ENCODE measurements around the gene MS4A6A. TPM values are rescaled to one million over a fixed set of nuclear protein-coding genes. Genes with fewer than 3 reads are reported as not detected.

The MS4A6A gene
- 100 to 1,000 TPM in 1 of 3 donors, 10 to 100 TPM in 2; 35.1 to 341 (median 68.9) TPM for total RNA-seq

GRCh38 chr11:60182541-60183330, at the start of gene MS4A6A:
MS4A6A (minus strand) TSS chr11:60183083; CDS start chr11:60181727, 1,356 bp downstream.
- peaks cover 0 to 5% of the 10 kb centered on the region in 2 donors for H3K27me3 ChIP-seq
- H3K27ac ChIP-seq, result peak within 1 kb of the TSS in 1 of 2 donors; percentile 19
- no peaks in the 10 kb centered on the region for H3K4me1 ChIP-seq
- TF ChIP-seq POLR2AphosphoS5 (IDR thresholded peaks at IDR 0.05) (no peak), POLR2A (IDR thresholded peaks at IDR 0.05) (no peak), CTCF (IDR thresholded peaks at IDR 0.05) (no peak)
- H3K9me3 ChIP-seq, result no peaks in the 10 kb centered on the region
- H3K36me3 ChIP-seq, result no peaks in the 10 kb centered on the region
- DNase-seq (ENCODE audit: low spot score in 2 of 2), result no peak
- H3K4me3 ChIP-seq, result peak within 1 kb of the TSS in 1 of 3 donors; percentile 27
- intact Hi-C loops (cut with DNase I; ENCODE audit: low total_unique reads), result no loop called here

GRCh38 chr11:60230681-60231080, 47.8 kb upstream of the MS4A6A start:
- no peaks in the 10 kb centered on the region for H3K9me3 ChIP-seq
- intact Hi-C loops (cut with DNase I; ENCODE audit: low total_unique reads), result no loop called here
- H3K36me3 ChIP-seq, result no peaks in the 10 kb centered on the region
- DNase-seq (ENCODE audit: low spot score in 2 of 2), result no peak
- H3K4me1 ChIP-seq, result no peaks in the 10 kb centered on the region
- no peaks in the 10 kb centered on the region for H3K27me3 ChIP-seq
- TF ChIP-seq POLR2AphosphoS5 (IDR thresholded peaks at IDR 0.05), result no peak
- TF ChIP-seq POLR2A (IDR thresholded peaks at IDR 0.05), result no peak
- no peak for TF ChIP-seq CTCF (IDR thresholded peaks at IDR 0.05)
- no peak overlapping the region for H3K27ac ChIP-seq
- no peak overlapping the region for H3K4me3 ChIP-seq

DNA sequence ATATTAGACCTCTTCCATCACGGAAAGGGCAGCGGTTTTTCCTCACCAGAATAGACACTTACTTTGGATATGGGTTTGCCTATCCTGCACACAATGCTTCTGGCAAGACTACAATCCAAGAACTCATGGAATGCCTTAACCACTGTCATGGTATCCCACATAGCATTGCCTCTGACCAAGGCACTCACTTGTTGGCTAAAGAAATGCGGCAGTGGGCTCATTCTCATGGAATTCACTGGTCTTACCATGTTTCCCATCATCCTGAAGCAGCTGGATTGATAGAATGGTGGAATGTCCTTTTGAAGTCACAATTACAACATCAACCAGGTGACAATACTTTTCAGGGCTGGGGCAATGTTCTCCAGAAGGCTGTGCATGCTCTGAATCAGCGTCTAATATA, 39.3 kb upstream of the MS4A6A start:
- no peak overlapping the region for H3K27ac ChIP-seq
- DNase-seq (ENCODE audit: low spot score in 2 of 2), result no peak
- no peaks in the 10 kb centered on the region for H3K4me1 ChIP-seq
- no peaks in the 10 kb centered on the region for H3K27me3 ChIP-seq
- H3K36me3 ChIP-seq, result no peaks in the 10 kb centered on the region
- TF ChIP-seq POLR2AphosphoS5 (IDR thresholded peaks at IDR 0.05) (no peak), POLR2A (IDR thresholded peaks at IDR 0.05) (no peak), CTCF (IDR thresholded peaks at IDR 0.05) (no peak)
- H3K9me3 ChIP-seq, result no peaks in the 10 kb centered on the region
- intact Hi-C loops (cut with DNase I; ENCODE audit: low total_unique reads), result no loop called here
- no peak overlapping the region for H3K4me3 ChIP-seq

DNA sequence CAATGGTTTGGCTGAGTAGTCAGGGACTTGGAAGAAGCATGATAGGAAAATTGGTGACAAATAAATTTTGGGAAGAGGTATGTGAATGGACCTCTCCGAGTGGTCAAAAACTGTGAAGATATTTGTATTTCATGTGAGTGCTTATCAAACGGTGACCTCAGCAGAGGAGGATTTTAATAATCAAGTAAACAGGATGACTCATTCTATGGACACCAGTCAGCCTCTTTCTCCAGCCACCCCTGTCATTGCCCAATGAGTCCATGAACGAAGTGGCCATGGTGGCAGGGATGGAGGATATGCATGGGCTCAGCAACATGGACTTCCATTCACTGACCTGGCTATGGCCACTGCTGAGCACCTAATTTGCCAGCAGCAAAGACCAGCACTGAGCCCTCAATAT, 38.8 kb upstream of the MS4A6A start:
- H3K4me3 ChIP-seq, result no peak overlapping the region
- TF ChIP-seq CTCF (IDR thresholded peaks at IDR 0.05) (no peak), POLR2A (IDR thresholded peaks at IDR 0.05) (no peak), POLR2AphosphoS5 (IDR thresholded peaks at IDR 0.05) (no peak)
- no peaks in the 10 kb centered on the region for H3K36me3 ChIP-seq
- intact Hi-C loops (cut with DNase I; ENCODE audit: low total_unique reads), result no loop called here
- no peaks in the 10 kb centered on the region for H3K4me1 ChIP-seq
- H3K27me3 ChIP-seq, result no peaks in the 10 kb centered on the region
- DNase-seq (ENCODE audit: low spot score in 2 of 2), result no peak
- no peak overlapping the region for H3K27ac ChIP-seq
- no peaks in the 10 kb centered on the region for H3K9me3 ChIP-seq

DNA sequence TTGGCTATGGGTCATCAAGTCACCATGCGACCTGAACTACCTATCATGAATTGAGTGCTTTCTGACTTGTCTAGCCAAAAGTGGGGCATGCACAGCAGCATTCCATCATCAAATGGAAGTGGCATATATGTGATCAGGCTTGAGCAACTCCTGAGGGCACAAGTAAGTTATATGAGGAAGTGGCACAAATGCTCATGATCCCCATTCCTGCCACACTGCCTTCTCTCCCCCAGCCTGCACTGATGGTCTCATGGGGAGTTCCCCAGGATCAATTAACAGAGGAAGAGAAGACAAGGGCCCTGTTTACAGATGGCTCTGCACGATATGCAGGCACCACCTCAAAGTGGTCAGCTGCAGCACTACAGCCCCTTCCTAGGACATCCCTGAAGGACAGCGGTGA, 38.3 kb upstream of the MS4A6A start:
- H3K27me3 ChIP-seq, result no peaks in the 10 kb centered on the region
- no peak overlapping the region for H3K27ac ChIP-seq
- H3K36me3 ChIP-seq, result no peaks in the 10 kb centered on the region
- DNase-seq (ENCODE audit: low spot score in 2 of 2), result no peak
- H3K9me3 ChIP-seq, result no peaks in the 10 kb centered on the region
- no peaks in the 10 kb centered on the region for H3K4me1 ChIP-seq
- TF ChIP-seq POLR2A (IDR thresholded peaks at IDR 0.05) (no peak), POLR2AphosphoS5 (IDR thresholded peaks at IDR 0.05) (no peak), CTCF (IDR thresholded peaks at IDR 0.05) (no peak)
- H3K4me3 ChIP-seq, result no peak overlapping the region
- intact Hi-C loops (cut with DNase I; ENCODE audit: low total_unique reads), result no loop called here
